ENCODE measurements around the gene HSD17B4.

The HSD17B4 gene

GRCh38 chr5:119458911-119459632, 6.8 kb downstream of the HSD17B4 start:
- no peak overlapping the region for H3K27ac ChIP-seq (ENCODE audit: low read depth, low read length, poor library complexity, severe bottlenecking)
- H3F3A ChIP-seq (ENCODE audit: insufficient read depth, low read length): no peaks in the 10 kb centered on the region
- no peaks in the 10 kb centered on the region for H3K79me2 ChIP-seq (ENCODE audit: insufficient read depth, low read length)
- H4K20me1 ChIP-seq (ENCODE audit: insufficient read depth, low read length): no peaks in the 10 kb centered on the region
- peaks cover 10% of the 10 kb centered on the region for H3K4me1 ChIP-seq (ENCODE audit: insufficient read depth, low read length, severe bottlenecking)
- H2AFZ ChIP-seq (ENCODE audit: low read length): no peak overlapping the region
- H3K9me2 ChIP-seq (ENCODE audit: low read depth, low read length): no peaks in the 10 kb centered on the region
- H3K9ac ChIP-seq (ENCODE audit: low read length): no peak overlapping the region
- TF ChIP-seq CTCF (IDR thresholded peaks at IDR 0.05; ENCODE audit: low read length) (no peak), EZH2 (IDR thresholded peaks at IDR 0.05; ENCODE audit: borderline replicate concordance, low read length) (no peak)
- no peaks in the 10 kb centered on the region for H3K27me3 ChIP-seq (ENCODE audit: insufficient read depth, low read length)
- no peak overlapping the region for H3K4me3 ChIP-seq (ENCODE audit: low read depth, low read length, poor library complexity, severe bottlenecking)
- no peaks in the 10 kb centered on the region for H3K9me3 ChIP-seq (ENCODE audit: low read length)
- peaks cover 4% of the 10 kb centered on the region; the same call in 1 of the 2 replicates for H3K36me3 ChIP-seq (ENCODE audit: insufficient read depth, low read length)
- no peak overlapping the region for H3K4me2 ChIP-seq (ENCODE audit: low read length)

GRCh38 chr5:119465640-119466039, 13.3 kb downstream of the HSD17B4 start:
- Histone ChIP-seq H3K4me2 (ENCODE audit: low read length) (no peak overlapping the region), H3K4me1 (ENCODE audit: insufficient read depth, low read length, severe bottlenecking) (no peaks in the 10 kb centered on the region), H3K4me3 (ENCODE audit: low read depth, low read length, poor library complexity, severe bottlenecking) (no peak overlapping the region), H4K20me1 (ENCODE audit: insufficient read depth, low read length) (no peaks in the 10 kb centered on the region), H3K27me3 (ENCODE audit: insufficient read depth, low read length) (no peaks in the 10 kb centered on the region), H3K79me2 (ENCODE audit: insufficient read depth, low read length) (0 out of 2 replicates have a peak, but pooled peaks cover 10% of the 10 kb centered on the region), H2AFZ (ENCODE audit: low read length) (no peak overlapping the region), H3K27ac (ENCODE audit: low read depth, low read length, poor library complexity, severe bottlenecking) (no peak overlapping the region), H3K9me2 (ENCODE audit: low read depth, low read length) (no peaks in the 10 kb centered on the region), H3K36me3 (ENCODE audit: insufficient read depth, low read length) (peaks cover 26% of the 10 kb centered on the region; the same call in 1 of the 2 replicates), H3K9ac (ENCODE audit: low read length) (no peak overlapping the region), H3K9me3 (ENCODE audit: low read length) (peaks cover 12% of the 10 kb centered on the region; the same call in 1 of the 2 replicates), H3F3A (ENCODE audit: insufficient read depth, low read length) (no peaks in the 10 kb centered on the region)
- TF ChIP-seq CTCF (IDR thresholded peaks at IDR 0.05; ENCODE audit: low read length) (no peak), EZH2 (IDR thresholded peaks at IDR 0.05; ENCODE audit: borderline replicate concordance, low read length) (no peak)

GRCh38 chr5:119468286-119468685, 16.0 kb downstream of the HSD17B4 start:
- H2AFZ ChIP-seq (ENCODE audit: low read length): no peak overlapping the region
- H3K36me3 ChIP-seq (ENCODE audit: insufficient read depth, low read length): peaks cover 30% of the 10 kb centered on the region
- H3F3A ChIP-seq (ENCODE audit: insufficient read depth, low read length): no peaks in the 10 kb centered on the region
- no peaks in the 10 kb centered on the region for H3K27me3 ChIP-seq (ENCODE audit: insufficient read depth, low read length)
- no peaks in the 10 kb centered on the region for H4K20me1 ChIP-seq (ENCODE audit: insufficient read depth, low read length)
- 0 out of 2 replicates have a peak, but pooled peaks cover 10% of the 10 kb centered on the region for H3K79me2 ChIP-seq (ENCODE audit: insufficient read depth, low read length)
- H3K4me3 ChIP-seq (ENCODE audit: low read depth, low read length, poor library complexity, severe bottlenecking): no peak overlapping the region
- H3K27ac ChIP-seq (ENCODE audit: low read depth, low read length, poor library complexity, severe bottlenecking): no peak overlapping the region
- no peak overlapping the region for H3K9ac ChIP-seq (ENCODE audit: low read length)
- no peaks in the 10 kb centered on the region for H3K4me1 ChIP-seq (ENCODE audit: insufficient read depth, low read length, severe bottlenecking)
- H3K9me2 ChIP-seq (ENCODE audit: low read depth, low read length): no peaks in the 10 kb centered on the region
- no peak overlapping the region for H3K4me2 ChIP-seq (ENCODE audit: low read length)
- peaks cover 12% of the 10 kb centered on the region; the same call in 1 of the 2 replicates for H3K9me3 ChIP-seq (ENCODE audit: low read length)
- TF ChIP-seq EZH2 (IDR thresholded peaks at IDR 0.05; ENCODE audit: borderline replicate concordance, low read length) (no peak), CTCF (IDR thresholded peaks at IDR 0.05; ENCODE audit: low read length) (no peak)

Measured in OCI-LY1 (cell line).